ENCODE measurements around the gene SORCS2. TPM values are rescaled to one million over a fixed set of nuclear protein-coding genes. Genes with fewer than 3 reads are reported as not detected.

Gene SORCS2
- total RNA-seq, 1 experiment from 2014 or later: 0.15 TPM

- Histone ChIP-seq H3K4me1 (ENCODE audit: control insufficient read depth, insufficient read depth, low read length) (no peaks in the 10 kb centered on the region), H3K27me3 (ENCODE audit: control insufficient read depth, insufficient read depth, low read length) (no peaks in the 10 kb centered on the region), H3K4me3 (ENCODE audit: low read depth in 2 of 2, low read length in 2 of 2) (no peak overlapping the region), H3K36me3 (ENCODE audit: control insufficient read depth, insufficient read depth, low read length) (no peaks in the 10 kb centered on the region), H3K9me3 (ENCODE audit: control insufficient read depth, insufficient read depth, low read depth, low read length) (no peaks in the 10 kb centered on the region), H3K27ac (ENCODE audit: low read length) (no peak overlapping the region)
- TF ChIP-seq, protein P1, sequence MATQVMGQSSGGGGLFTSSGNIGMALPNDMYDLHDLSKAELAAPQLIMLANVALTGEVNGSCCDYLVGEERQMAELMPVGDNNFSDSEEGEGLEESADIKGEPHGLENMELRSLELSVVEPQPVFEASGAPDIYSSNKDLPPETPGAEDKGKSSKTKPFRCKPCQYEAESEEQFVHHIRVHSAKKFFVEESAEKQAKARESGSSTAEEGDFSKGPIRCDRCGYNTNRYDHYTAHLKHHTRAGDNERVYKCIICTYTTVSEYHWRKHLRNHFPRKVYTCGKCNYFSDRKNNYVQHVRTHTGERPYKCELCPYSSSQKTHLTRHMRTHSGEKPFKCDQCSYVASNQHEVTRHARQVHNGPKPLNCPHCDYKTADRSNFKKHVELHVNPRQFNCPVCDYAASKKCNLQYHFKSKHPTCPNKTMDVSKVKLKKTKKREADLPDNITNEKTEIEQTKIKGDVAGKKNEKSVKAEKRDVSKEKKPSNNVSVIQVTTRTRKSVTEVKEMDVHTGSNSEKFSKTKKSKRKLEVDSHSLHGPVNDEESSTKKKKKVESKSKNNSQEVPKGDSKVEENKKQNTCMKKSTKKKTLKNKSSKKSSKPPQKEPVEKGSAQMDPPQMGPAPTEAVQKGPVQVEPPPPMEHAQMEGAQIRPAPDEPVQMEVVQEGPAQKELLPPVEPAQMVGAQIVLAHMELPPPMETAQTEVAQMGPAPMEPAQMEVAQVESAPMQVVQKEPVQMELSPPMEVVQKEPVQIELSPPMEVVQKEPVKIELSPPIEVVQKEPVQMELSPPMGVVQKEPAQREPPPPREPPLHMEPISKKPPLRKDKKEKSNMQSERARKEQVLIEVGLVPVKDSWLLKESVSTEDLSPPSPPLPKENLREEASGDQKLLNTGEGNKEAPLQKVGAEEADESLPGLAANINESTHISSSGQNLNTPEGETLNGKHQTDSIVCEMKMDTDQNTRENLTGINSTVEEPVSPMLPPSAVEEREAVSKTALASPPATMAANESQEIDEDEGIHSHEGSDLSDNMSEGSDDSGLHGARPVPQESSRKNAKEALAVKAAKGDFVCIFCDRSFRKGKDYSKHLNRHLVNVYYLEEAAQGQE (IDR thresholded peaks at IDR 0.05; ENCODE audit: insufficient read depth in 1 of 2, low read depth in 2 of 2, low read length in 1 of 2): no peak
- TF ChIP-seq, protein P2, sequence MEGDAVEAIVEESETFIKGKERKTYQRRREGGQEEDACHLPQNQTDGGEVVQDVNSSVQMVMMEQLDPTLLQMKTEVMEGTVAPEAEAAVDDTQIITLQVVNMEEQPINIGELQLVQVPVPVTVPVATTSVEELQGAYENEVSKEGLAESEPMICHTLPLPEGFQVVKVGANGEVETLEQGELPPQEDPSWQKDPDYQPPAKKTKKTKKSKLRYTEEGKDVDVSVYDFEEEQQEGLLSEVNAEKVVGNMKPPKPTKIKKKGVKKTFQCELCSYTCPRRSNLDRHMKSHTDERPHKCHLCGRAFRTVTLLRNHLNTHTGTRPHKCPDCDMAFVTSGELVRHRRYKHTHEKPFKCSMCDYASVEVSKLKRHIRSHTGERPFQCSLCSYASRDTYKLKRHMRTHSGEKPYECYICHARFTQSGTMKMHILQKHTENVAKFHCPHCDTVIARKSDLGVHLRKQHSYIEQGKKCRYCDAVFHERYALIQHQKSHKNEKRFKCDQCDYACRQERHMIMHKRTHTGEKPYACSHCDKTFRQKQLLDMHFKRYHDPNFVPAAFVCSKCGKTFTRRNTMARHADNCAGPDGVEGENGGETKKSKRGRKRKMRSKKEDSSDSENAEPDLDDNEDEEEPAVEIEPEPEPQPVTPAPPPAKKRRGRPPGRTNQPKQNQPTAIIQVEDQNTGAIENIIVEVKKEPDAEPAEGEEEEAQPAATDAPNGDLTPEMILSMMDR (IDR thresholded peaks at IDR 0.05): no peak
- no peak for TF ChIP-seq TCF7L2 (IDR thresholded peaks at IDR 0.05; ENCODE audit: low read depth, low read length)
- no peak for TF ChIP-seq SIN3A (IDR thresholded peaks at IDR 0.05; ENCODE audit: borderline replicate concordance, insufficient read depth, low read depth, low read length)
- no peak for TF ChIP-seq POLR2AphosphoS5 (IDR thresholded peaks at IDR 0.05; ENCODE audit: low read depth, low read length)
- intact Hi-C loops (cut with micrococcal nuclease; ENCODE audit: unreplicated experiment) (no loop called here), in situ Hi-C loops (cut with HindIII; ENCODE audit: low pct_unique_long_range_greater_than_20kb, low sequenced_read_pairs) (no loop called here)
- DNase-seq (ENCODE audit: low read depth, low spot score) (no peak), ATAC-seq (no peak)
- ChIA-PET POLR2A (no interaction called here), CTCF (no interaction called here)
- no TSS peak for BruUV-seq (replicated peaks)
Observed at GRCh38 chr4:7313991-7314390, 121.7 kb downstream of the SORCS2 start.

DNA sequence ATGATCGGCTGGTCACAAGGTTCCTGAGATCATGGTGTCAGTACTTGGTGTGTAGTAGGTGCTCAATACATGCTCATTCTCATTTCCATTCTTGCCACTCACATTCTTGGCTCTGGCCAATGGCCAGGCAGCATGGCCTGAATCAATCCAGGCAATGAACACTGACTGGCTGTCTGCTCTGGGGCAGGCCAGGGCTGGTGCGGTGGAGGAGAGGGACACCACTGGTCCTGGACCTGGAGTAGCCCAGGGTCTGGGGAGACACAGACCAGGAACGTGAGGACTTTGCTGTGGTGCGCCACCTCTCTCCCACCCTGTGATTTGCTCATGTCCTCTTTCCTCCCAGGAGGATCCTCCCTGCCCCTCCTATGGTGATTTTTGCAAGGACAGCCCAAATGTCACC is 122.9 kb downstream of the SORCS2 start:
- Histone ChIP-seq H3K4me3 (ENCODE audit: low read depth in 2 of 2, low read length in 2 of 2) (no peak overlapping the region), H3K9me3 (ENCODE audit: control insufficient read depth, insufficient read depth, low read depth, low read length) (no peaks in the 10 kb centered on the region), H3K27me3 (ENCODE audit: control insufficient read depth, insufficient read depth, low read length) (no peaks in the 10 kb centered on the region), H3K27ac (ENCODE audit: low read length) (no peak overlapping the region), H3K4me1 (ENCODE audit: control insufficient read depth, insufficient read depth, low read length) (no peaks in the 10 kb centered on the region), H3K36me3 (ENCODE audit: control insufficient read depth, insufficient read depth, low read length) (no peaks in the 10 kb centered on the region)
- DNase-seq (ENCODE audit: low read depth, low spot score) (no peak), ATAC-seq (no peak)
- TF ChIP-seq, protein P1 (IDR thresholded peaks at IDR 0.05; ENCODE audit: insufficient read depth in 1 of 2, low read depth in 2 of 2, low read length in 1 of 2): no peak
- TF ChIP-seq POLR2AphosphoS5 (IDR thresholded peaks at IDR 0.05; ENCODE audit: low read depth, low read length) (no peak), SIN3A (IDR thresholded peaks at IDR 0.05; ENCODE audit: borderline replicate concordance, insufficient read depth, low read depth, low read length) (no peak), TCF7L2 (IDR thresholded peaks at IDR 0.05; ENCODE audit: low read depth, low read length) (no peak)
- TF ChIP-seq, protein P2 (IDR thresholded peaks at IDR 0.05): no peak
- no TSS peak for BruUV-seq (replicated peaks)
- in situ Hi-C loops (cut with HindIII; ENCODE audit: low pct_unique_long_range_greater_than_20kb, low sequenced_read_pairs): no loop called here
- ChIA-PET POLR2A (no interaction called here), CTCF (no interaction called here)
- intact Hi-C loops (cut with micrococcal nuclease; ENCODE audit: unreplicated experiment): no loop called here

Measured in Panc1 (cell line).